Left ventricle myocardium superior (tissue), 1 donor: ENCODE data around the gene SMAP1. TPM values are rescaled to one million over a fixed set of nuclear protein-coding genes. Genes with fewer than 3 reads are reported as not detected.
"Not testable (repeated sequence)": the region's sequence is repeated elsewhere in the genome, so short reads cannot be mapped to it uniquely, and the experiment has no call there.

Experiments used
- ATAC-seq: fragments of 200-7000 bp; cut with Tn5 transposase; one replicate; pipeline ENCODE4 v1.9.1; 2020; ENCODE audit warnings: mild to moderate bottlenecking, moderate library complexity
- DNase-seq: peaks from one replicate; pipeline ENCODE4 v3.0.0-alpha.2; 2020
- intact Hi-C: fragments of 100-400 bp; cut with micrococcal nuclease; formaldehyde crosslinking; loops from one replicate; pipeline ENCODE4 v1.11.0; 2022
- total RNA-seq: library from RNA; stranded (reverse); fragmentation: NEBNext Ultra II Directional; extraction: Animal tissue kit (Norgen Biotek cat#: 25700); gene quantifications from one replicate; pipeline ENCODE4 v1.2.1, GENCODE V29; 2021
- donor health status: DM: no; HTN: yes; CAD: no; lungs with severe emphysema.

The SMAP1 gene
- total RNA-seq, 1 donor from 2014 or later = 32.2 TPM

DNA sequence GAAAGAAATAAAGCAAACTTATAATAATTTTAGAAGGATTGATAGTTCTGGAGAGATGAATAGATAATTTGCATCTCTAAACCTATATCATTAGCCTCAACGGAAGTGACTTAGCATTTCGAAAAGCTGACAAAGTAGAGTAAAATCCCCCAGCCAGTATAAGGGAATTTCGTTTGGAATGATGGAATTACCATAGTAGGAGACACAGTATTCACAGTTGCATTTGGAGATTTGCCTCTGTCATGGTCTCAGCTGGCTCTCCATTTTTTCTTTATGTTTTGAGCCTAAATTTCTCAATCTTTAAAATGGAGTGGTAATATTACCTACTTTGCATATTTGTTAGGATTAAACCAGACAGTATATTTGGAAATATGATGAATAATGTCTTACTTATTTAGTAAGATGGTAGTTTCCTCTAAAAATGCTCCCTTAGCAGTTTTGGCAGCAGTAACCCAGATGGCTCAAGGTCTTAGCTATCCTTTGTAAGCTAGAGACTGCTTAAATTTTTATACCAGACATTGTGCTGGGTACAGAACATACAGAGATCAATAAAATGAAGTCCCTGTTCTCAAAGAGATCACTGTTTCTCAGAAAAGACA, 58.2 kb downstream of the SMAP1 start:
- DNase-seq (no peak), ATAC-seq (no peak)
- intact Hi-C loops = no loop called here

DNA sequence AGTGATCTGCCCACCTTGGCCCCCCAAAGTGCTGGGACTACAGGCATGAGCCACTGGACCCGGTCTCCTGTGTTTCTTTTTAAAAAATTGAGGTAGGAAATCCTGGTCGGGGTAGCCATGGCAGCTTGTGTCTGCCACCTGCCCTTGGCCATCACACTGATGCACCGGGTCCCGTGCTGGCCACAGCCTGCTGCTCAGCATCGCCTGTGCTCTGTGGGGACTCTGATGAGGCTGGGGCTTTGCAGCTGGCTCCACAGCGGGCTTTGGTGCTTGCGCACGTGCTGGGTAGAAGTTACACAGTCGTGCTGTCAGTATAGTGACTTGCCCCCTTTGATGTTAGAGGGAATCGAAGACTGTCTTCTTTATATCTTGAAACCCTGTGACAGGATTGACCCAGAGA, 66.7 kb downstream of the SMAP1 start:
- DNase-seq = no peak
- intact Hi-C loops = no loop called here
- no peak for ATAC-seq

- intact Hi-C loops = no loop called here
- ATAC-seq (no peak), DNase-seq (no peak)
Measured at GRCh38 chr6:70734979-70735378, 67.3 kb downstream of the SMAP1 start.

GRCh38 chr6:70735513-70735912, 67.8 kb downstream of the SMAP1 start:
- ATAC-seq (peak; percentile 61), DNase-seq (no peak)
- intact Hi-C loops = no loop called here

- ATAC-seq = no peak
- intact Hi-C loops = no loop called here
- DNase-seq = no peak
Measured at GRCh38 chr6:70738028-70738427, 70.3 kb downstream of the SMAP1 start.

DNA sequence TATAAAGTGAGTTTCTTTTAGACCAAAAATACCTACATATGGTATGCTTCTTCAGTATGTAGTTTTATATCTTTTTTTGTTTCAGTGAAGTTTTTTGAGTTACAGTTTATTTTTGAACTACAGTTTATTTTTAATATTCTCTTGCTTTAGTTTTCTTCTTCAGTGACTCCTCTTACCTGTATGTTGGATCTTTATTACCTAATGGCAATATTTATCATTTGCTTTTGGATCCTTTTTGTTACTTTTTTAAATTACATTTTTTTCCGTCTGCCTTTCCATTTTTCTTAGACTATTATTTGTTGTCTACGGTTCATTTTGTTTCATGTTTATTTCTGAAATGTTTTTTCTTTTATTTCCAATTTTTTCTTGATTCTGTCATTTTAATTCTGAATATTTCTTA, 71.9 kb downstream of the SMAP1 start:
- ATAC-seq (no peak), DNase-seq (no peak)
- intact Hi-C loops = no loop called here

DNA sequence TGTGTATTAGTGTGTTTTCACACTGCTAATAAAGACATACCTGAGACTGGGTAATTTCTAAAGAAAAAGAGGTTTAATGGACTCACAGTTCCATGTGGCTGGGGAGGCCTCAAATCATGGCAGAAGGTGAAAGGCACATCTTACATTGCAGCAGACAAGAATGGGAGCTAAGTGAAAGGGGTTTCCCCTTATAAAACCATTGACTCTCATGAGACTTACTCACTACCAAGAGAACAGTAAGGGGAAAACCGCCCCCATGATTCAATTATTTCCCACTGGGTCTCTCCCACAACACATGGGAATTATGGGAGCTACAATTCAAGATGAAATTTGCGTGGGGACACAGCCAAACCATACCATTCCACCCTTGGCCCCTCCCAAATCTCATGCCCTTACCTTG, 73.1 kb downstream of the SMAP1 start:
- intact Hi-C loops, DNase-seq, ATAC-seq: not testable (repeated sequence)

- ATAC-seq, intact Hi-C loops, DNase-seq: not testable (repeated sequence)
Measured at GRCh38 chr6:70742462-70742861, 74.8 kb downstream of the SMAP1 start.

DNA sequence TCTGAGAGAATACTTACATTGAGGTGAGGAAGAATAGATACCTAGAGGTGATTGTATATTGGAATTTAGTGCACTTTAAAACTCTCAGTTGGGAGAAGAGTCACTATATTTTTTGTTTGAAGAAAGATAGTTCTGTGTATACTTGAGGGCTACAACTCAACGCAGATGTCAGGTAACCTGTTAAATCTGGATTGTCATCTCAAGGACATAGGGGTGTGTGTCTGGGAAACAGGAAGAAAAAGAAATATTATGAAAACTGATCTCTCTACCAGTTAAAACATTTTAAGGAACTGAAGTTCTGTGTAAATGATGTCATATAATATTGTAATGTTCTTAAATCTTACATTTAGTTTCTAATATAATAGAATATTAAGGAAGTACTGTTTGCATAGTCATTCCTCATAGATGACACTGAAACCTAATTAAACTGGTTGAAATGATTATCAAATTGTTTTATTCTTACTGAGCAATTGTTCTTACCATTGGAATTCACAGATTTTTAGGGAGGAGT, 86.2 kb downstream of the SMAP1 start:
- ATAC-seq (no peak), DNase-seq (no peak)
- intact Hi-C loops = no loop called here

GRCh38 chr6:70758883-70759282, 91.2 kb downstream of the SMAP1 start:
- DNase-seq = no peak
- intact Hi-C loops = no loop called here
- no peak for ATAC-seq

DNA sequence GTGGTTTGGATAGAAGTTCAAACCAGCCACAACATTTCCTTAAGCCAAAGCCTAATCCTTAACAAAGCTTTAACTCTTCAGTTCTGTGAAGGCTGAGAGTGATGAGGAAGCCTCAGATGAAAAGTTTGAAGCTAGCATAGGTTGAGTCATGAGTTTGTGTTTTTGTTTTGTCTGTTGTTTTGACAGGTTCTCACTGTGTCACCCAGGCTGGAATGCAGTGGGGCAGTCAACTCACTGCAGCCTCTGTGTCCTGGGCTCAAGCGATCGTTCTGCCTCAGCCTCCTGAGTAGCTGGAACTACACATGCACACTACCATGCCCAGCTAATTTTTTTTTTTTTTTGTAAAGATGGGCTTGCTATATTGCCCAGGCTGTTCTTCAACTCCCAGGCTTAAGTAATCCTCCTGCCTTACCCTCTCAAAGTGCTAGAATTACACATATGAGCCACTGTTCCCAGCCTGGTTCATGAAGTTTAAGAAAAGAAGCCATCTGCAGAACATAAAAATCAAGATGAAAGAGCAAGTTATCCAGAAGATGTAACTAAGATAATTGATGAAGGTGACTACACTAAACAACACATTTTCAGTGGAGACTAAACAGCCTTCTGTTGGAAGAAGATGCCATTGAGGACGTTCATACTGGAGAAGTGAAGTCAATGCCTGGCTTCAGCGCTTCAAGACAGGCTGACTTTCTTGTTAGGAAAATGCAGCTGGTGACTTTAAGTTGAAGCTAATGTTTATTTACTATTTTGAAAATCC, 96.2 kb downstream of the SMAP1 start:
- intact Hi-C loops = no loop called here
- DNase-seq = no peak

GRCh38 chr6:70764706-70765105, 97.0 kb downstream of the SMAP1 start:
- intact Hi-C loops = no loop called here
- DNase-seq (no peak), ATAC-seq (no peak)

More for the DNA sequence above, 96.2 kb downstream of the SMAP1 start:
- no peak for ATAC-seq

DNA sequence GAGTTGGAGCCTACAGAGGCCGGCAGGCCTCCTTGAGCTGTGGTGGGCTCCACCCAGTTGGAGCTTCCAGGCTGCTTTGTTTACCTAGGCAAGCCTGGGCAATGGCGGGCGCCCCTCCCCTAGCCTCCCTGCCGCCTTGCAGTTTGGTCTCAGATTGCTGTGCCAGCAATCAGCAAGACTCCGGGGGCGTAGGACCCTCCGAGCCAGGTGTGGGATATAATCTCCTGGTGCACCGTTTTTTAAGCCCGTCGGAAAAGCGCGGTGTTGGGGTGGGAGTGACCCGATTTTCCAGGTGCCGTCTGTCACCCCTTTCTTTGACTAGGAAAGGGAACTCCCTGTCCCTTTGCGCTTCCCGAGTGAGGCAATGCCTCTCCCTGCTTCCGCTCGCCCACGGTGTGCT, 103.7 kb downstream of the SMAP1 start:
- DNase-seq, intact Hi-C loops, ATAC-seq: not testable (repeated sequence)

DNA sequence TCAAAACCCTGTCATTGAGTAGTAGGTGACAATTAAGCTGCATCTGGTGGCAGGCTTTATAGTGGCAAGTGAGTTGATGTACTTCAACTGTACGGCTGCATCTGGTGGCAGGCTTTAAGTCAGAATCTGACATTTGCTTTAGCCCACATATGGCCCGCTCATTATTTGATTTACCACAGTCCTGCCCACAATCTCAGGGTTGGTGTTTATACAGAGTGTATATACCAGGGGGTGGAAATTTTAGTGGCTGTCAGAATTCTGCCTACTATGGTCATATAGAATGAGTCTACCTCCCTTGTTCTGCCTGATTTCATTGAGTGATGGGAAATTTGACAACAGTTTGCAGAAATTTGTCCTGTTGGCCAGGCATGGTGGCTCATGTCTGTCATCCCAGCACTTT, 112.3 kb downstream of the SMAP1 start:
- ATAC-seq (no peak), DNase-seq (no peak)
- intact Hi-C loops = no loop called here

DNA sequence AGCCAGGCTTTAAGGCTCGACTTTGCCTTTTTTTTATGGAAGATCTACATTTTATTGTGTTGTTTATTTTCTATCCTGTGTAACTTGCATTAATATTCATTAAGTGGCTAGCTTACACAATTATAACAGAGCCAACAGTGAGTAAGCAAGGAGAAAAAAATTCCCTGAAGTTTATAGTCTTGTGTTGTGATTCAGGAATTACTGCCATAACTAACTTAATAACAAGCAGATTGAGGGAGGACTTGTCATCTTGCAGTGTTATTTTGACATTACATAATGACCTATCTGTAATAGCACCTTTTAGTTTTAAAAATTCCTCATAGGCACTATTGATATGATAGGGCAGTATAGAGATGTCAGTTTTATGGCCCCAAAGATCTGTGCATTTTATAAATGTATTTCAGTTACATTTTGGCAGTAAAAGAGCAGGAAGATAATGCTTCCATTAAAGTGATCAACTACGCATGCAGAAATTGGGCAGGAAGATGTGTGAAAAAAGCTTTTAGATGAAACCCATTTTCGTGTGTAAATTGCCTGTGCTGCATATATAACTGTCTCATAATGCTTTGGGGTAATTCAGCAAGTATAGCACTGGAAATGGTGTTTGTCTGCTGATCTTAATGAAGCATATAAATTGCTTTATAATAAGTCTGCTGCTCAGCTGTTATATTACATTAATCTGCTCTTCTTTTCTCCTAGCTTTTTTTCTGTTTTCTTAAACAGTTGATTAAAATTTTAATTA, 123.0 kb downstream of the SMAP1 start:
- DNase-seq = no peak

DNA sequence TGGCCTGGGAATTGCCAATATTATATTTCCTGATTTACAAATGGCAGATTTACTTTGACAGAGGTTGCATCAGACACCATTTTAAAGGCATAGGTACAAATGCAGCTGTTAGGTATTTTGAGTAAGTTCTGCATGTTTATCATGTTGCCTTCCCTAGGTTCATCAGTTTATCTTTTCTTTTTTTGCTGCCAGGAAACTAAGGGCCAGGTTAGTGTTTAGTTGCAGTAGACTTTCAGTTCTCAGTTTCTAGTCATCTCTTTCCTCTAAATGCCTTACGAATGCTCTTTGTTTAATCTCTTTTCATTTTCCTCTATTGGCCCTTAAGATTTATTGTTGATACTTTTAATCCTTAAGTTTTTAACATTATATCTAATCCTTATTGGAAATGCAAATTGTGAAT, 129.9 kb downstream of the SMAP1 start:
- DNase-seq = no peak

More for the DNA sequence above, 123.0 kb downstream of the SMAP1 start:
- intact Hi-C loops = no loop called here
- ATAC-seq = no peak

DNA sequence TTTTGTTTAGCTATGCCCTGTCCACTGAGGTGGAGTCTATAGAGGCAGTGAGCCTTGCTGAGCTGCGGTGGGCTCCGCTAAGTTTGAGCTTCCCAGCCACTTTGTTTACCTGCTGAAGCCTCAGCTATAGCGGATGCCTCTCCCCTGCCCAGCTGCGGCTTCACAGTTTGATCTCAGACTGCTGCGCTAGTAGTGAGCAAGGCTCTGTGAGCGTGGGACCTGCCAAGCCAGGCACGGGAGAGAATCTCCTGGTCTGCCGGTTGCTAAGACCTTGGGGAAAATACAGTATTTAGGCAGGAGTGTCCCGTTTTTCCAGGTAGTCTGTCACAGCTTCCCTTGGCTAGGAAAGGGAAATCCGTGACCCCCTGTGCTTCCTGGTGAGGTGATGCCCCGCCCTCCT, 138.4 kb downstream of the SMAP1 start:
- ATAC-seq (no peak), DNase-seq (no peak)
- intact Hi-C loops = no loop called here

More for the DNA sequence above, 129.9 kb downstream of the SMAP1 start:
- intact Hi-C loops = no loop called here
- ATAC-seq = no peak

DNA sequence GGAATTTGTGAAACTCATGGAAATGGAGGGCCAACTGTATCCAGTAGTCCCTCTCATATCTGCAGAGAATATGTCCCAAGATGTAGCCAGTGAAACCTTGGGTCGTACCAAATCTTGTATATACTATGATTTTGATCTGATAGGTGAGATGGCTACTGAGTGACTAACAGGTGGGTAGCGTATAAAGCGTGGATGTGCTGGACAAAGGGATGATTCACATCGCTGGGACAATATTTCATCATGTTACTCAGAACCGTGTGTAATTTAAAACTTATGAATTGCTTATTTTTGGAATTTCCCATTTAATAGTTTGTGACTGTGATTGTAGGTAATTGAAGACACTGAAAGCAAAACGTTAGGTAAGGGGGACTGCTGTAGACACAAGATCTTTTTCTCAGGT, 144.1 kb downstream of the SMAP1 start:
- no peak for DNase-seq
- ATAC-seq = no peak
- intact Hi-C loops = no loop called here

- ATAC-seq (peak; percentile 82), DNase-seq (no peak)
- intact Hi-C loops = no loop called here
Measured at GRCh38 chr6:70813885-70814284, 146.2 kb downstream of the SMAP1 start.

- no peak for ATAC-seq
- no peak for DNase-seq
- intact Hi-C loops = no loop called here
Measured at GRCh38 chr6:70819646-70820045, 152.0 kb downstream of the SMAP1 start.
